ENCODE data around the gene PTDSS2. TPM values are rescaled to one million over a fixed set of nuclear protein-coding genes. Genes with fewer than 3 reads are reported as not detected.
A peak's percentile ranks its signal among the peaks of the same experiment; 100 is the strongest.

Gene PTDSS2
- total and polyA plus RNA-seq, 9 of the 15 experiments (the other 6 are each of a cell fraction or from before 2014, with no cell fraction given): 0.45 to 53.9 (median 17.2) TPM

DNA sequence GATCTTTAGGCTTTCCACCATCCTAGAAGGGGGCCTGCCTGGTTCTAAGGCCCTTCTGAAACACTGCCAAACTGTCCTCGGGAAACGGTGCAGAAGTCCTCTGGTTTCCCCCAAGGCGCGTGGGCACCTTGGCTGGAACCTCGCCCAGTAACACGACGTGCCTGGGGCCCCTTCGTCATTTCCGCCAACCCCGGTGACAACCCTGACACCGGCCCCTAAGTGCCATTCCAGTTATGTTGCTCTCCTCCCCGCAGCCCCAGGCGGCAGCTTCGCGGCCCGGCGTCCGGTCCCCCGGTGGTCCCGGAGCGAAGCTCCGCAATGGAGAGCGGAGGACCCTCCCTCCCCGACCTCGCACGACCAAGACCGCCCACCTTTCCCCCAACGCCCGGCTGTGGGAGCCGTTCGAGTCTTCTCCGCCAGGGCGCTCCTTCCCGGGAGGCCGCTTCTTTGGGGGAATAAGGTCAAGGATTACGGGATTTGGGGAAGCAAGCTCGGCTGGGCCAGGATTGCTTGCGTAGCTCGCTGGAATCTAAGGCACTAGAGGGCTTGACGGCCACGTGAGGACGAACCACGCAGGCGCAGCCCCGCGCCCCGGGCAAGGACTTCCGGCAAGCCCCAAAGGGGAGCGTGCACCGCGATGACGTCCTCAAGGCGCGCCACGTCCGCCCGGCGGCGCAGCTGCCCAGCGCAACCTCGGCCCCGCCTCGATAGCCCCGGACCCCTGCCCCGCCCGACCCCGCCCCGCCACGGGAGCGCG lies 56.3 kb downstream of the PTDSS2 start (continued):
- TF ChIP-seq, protein P1, sequence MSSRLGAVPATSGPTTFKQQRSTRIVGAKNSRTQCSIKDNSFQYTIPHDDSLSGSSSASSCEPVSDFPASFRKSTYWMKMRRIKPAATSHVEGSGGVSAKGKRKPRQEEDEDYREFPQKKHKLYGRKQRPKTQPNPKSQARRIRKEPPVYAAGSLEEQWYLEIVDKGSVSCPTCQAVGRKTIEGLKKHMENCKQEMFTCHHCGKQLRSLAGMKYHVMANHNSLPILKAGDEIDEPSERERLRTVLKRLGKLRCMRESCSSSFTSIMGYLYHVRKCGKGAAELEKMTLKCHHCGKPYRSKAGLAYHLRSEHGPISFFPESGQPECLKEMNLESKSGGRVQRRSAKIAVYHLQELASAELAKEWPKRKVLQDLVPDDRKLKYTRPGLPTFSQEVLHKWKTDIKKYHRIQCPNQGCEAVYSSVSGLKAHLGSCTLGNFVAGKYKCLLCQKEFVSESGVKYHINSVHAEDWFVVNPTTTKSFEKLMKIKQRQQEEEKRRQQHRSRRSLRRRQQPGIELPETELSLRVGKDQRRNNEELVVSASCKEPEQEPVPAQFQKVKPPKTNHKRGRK (tag; IDR thresholded peaks at IDR 0.05): no peak
- no peak for TF ChIP-seq ZNF184 (CRISPR knock-in tag; IDR thresholded peaks at IDR 0.05)
- TF ChIP-seq SP1 (CRISPR knock-in tag; IDR thresholded peaks at IDR 0.05): peak; percentile 41
- TF ChIP-seq, protein P2, sequence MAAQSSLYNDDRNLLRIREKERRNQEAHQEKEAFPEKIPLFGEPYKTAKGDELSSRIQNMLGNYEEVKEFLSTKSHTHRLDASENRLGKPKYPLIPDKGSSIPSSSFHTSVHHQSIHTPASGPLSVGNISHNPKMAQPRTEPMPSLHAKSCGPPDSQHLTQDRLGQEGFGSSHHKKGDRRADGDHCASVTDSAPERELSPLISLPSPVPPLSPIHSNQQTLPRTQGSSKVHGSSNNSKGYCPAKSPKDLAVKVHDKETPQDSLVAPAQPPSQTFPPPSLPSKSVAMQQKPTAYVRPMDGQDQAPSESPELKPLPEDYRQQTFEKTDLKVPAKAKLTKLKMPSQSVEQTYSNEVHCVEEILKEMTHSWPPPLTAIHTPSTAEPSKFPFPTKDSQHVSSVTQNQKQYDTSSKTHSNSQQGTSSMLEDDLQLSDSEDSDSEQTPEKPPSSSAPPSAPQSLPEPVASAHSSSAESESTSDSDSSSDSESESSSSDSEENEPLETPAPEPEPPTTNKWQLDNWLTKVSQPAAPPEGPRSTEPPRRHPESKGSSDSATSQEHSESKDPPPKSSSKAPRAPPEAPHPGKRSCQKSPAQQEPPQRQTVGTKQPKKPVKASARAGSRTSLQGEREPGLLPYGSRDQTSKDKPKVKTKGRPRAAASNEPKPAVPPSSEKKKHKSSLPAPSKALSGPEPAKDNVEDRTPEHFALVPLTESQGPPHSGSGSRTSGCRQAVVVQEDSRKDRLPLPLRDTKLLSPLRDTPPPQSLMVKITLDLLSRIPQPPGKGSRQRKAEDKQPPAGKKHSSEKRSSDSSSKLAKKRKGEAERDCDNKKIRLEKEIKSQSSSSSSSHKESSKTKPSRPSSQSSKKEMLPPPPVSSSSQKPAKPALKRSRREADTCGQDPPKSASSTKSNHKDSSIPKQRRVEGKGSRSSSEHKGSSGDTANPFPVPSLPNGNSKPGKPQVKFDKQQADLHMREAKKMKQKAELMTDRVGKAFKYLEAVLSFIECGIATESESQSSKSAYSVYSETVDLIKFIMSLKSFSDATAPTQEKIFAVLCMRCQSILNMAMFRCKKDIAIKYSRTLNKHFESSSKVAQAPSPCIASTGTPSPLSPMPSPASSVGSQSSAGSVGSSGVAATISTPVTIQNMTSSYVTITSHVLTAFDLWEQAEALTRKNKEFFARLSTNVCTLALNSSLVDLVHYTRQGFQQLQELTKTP (IDR thresholded peaks at IDR 0.05; ENCODE audit: low read depth in 1 of 2, partially characterized antibody in 2 of 2): peak; percentile 26 to 31
- no peak for TF ChIP-seq ZNF695 (CRISPR knock-in tag; IDR thresholded peaks at IDR 0.05)
- TF ChIP-seq, protein P3, sequence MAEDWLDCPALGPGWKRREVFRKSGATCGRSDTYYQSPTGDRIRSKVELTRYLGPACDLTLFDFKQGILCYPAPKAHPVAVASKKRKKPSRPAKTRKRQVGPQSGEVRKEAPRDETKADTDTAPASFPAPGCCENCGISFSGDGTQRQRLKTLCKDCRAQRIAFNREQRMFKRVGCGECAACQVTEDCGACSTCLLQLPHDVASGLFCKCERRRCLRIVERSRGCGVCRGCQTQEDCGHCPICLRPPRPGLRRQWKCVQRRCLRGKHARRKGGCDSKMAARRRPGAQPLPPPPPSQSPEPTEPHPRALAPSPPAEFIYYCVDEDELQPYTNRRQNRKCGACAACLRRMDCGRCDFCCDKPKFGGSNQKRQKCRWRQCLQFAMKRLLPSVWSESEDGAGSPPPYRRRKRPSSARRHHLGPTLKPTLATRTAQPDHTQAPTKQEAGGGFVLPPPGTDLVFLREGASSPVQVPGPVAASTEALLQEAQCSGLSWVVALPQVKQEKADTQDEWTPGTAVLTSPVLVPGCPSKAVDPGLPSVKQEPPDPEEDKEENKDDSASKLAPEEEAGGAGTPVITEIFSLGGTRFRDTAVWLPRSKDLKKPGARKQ (CRISPR knock-in tag; IDR thresholded peaks at IDR 0.05): no peak
- peak; percentile 98 for TF ChIP-seq CREB1 (IDR thresholded peaks at IDR 0.05)
- peak; percentile 97 for TF ChIP-seq CREB1 (CRISPR knock-in tag; IDR thresholded peaks at IDR 0.05)
- peak; percentile 36 for TF ChIP-seq HNRNPLL (IDR thresholded peaks at IDR 0.05; ENCODE audit: low read depth, low read length, poor library complexity, severe bottlenecking)
- no peak for TF ChIP-seq SREBF2 (CRISPR knock-in tag; IDR thresholded peaks at IDR 0.05)
- peak; percentile 99 for TF ChIP-seq CREM (IDR thresholded peaks at IDR 0.05; ENCODE audit: low read depth)
- TF ChIP-seq, protein P4, sequence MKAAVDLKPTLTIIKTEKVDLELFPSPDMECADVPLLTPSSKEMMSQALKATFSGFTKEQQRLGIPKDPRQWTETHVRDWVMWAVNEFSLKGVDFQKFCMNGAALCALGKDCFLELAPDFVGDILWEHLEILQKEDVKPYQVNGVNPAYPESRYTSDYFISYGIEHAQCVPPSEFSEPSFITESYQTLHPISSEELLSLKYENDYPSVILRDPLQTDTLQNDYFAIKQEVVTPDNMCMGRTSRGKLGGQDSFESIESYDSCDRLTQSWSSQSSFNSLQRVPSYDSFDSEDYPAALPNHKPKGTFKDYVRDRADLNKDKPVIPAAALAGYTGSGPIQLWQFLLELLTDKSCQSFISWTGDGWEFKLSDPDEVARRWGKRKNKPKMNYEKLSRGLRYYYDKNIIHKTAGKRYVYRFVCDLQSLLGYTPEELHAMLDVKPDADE (conservative IDR thresholded peaks at IDR 0.05; ENCODE audit: control insufficient read depth, low read depth, low read length): peak; percentile 32; the same call in 1 of the 2 replicates
- TF ChIP-seq, protein P5, sequence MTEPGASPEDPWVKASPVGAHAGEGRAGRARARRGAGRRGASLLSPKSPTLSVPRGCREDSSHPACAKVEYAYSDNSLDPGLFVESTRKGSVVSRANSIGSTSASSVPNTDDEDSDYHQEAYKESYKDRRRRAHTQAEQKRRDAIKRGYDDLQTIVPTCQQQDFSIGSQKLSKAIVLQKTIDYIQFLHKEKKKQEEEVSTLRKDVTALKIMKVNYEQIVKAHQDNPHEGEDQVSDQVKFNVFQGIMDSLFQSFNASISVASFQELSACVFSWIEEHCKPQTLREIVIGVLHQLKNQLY (CRISPR knock-in tag; conservative IDR thresholded peaks at IDR 0.05): no peak
- TF ChIP-seq MTA3 (IDR thresholded peaks at IDR 0.05; ENCODE audit: borderline replicate concordance): no peak; the same call in 1 of the 2 replicates
